Activated CD4-positive, alpha-beta T cell treated with anti-CD3 and anti-CD28 coated beads, Interleukin-2, Interleukin-6, amounts not matched to agents 100 ng/mL and 50 ng/mL, durations not matched to agents 16 hours and 8 hours (primary cell): ENCODE data around the gene ABCC3.

ENCODE experiments used
- DNase-seq: peaks from one replicate; pipeline ENCODE4 v3.0.0-alpha.2; 2020

ABCC3 gene

DNA sequence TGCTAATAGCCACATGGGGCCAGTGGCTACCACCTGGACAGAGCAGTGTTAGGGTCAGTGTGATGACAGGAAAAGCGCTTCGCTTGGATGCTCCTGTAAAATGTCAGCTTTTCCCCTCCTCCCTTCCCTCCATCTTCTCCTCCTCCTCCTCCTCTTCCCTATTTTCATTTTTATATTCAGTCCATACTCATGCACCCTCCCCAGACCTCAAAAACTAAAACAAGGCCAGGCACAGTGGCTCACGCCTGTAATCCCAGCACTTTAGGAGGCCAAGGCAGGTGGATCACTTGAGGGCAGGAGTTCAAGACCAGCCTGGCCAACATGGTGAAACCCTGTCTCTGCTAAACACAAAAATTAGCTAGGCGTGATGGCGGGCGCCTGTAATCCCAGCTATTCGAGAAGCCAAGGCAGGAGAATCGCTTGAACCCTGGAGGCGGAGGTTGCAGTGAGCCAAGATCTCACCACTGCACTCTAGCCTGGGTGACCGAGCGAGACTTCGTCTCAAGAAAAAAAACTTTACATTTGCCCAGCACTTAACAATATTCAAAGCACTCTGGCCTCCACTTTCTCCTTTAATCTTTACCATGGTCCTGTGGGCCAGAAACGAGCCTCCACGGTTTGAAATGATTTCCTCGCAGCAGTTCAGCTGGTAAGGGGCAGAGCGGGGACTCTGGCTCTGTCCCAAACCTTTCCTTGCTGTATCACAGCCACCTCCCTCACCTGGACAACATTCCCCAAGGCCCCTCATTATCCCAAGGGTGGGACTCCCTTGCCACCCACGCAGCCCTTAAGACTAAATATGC lies 51.2 kb downstream of the ABCC3 start:
- DNase-seq: no peak

- DNase-seq: no peak
These were observed 52.0 kb downstream of the ABCC3 start for GRCh38 chr17:50686494-50687199.

DNA sequence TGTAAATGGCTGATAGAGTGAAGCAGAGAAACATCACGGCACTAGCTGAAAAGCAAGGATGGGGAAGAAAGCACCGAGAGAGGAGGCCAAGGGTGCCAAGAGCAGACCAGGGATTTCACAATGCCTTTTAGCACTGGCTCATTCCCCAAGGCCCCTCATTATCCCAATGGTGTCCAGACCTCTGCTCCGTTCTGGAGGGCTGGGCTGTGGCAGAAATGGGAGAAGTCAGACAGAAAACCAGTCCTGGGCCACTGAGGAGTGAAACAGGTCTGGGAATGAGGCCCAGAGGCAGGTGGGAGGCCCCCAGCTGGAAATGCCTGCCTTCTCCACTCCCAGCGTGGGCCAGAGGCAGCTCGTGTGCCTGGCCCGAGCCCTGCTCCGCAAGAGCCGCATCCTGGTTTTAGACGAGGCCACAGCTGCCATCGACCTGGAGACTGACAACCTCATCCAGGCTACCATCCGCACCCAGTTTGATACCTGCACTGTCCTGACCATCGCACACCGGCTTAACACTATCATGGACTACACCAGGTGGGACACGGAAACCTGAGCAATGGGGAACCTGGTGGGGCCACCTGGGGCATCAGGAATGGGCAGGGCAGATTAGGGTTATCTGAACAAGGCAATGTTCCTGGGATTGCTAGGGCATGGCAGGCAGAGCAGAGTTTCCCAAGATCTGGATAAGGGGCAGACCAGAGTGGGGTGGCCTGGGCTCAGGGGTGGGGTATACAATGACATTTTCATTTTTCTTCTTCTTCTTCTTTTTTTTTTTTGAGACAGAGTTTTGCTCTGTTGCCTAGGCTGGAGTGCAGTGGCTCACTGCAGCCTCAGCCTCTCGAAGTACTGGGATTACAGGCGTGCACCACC lies 52.8 kb downstream of the ABCC3 start:
- DNase-seq: no peak

GRCh38 chr17:50688245-50688644 lies 53.6 kb downstream of the ABCC3 start:
- no peak for DNase-seq

GRCh38 chr17:50689251-50689650 lies 54.6 kb downstream of the ABCC3 start:
- no peak for DNase-seq

DNA sequence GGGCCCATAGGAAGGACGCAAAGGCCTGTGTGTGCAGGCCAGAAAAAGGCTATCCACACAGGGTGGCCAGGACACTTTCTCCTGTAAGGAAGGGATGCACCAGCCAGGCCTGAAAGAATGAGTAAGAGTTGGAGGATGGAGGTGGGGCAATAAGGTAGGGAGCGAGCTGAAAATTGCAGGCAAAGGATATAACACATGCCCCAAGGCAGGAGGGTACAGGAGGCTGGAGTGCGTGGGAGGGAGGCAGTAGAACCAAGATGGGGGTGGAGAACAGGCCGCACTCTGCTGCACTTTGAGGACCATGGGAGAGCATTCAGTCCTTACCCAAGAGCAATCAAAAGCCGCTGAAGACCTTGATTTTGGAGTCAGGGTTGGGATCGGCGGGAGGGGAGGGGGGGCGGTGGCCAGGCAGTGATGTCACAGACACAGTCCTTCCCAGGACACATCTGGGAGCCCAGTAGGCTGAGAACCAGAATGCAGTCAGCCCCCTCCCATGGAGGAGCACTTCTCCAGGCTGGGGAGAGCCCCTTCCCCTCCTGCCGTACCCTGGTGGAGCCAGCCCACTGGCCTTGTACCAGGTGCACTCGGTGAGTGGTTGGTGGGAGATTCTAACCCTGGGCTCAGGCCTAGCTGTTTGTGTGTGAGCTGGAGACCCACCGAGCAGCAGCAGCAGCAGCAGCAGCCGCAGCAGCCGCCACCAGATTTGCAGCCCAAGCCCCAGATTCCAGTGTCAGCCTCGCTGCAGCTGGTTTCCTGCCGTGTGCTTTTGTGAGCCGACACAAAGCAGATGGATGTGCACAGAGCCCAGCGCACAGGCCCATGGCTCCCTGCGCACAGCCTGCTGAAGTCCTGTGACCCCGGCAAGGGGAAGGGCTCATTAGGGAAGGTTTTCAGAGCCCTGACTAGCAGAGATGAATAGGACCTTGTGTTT lies 55.5 kb downstream of the ABCC3 start:
- no peak for DNase-seq

- no peak for DNase-seq
These were observed 56.3 kb downstream of the ABCC3 start for GRCh38 chr17:50690887-50691549.

- DNase-seq: no peak
These were observed 57.1 kb downstream of the ABCC3 start for GRCh38 chr17:50691550-50692447.

DNA sequence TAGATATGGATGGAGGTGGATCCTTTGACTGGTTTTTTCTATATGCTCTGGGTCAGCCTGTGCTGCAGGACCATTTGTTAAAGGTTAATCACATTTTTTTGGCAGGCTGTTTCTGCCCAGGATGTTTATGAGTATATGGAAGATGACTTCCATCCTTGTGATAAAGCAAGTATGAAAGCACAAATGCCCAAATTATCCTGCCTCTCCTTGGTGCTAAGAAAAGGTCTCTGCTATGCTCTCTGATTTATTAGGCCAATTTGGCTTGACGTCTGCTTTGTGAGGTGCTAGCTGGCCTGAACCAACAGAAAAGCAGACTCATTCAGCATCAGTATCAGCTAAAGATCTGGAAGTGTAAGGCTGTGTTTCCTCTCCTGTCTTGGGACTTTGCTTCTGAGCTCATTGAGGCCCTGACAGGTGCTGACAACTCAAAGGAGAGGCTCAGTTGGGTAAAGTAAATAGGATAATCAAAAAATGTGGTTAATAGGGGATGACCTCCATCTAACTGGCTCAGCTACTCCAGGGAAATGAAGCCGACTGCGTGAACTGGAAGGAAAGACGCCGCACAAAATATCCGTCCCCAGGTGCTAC lies 57.9 kb downstream of the ABCC3 start:
- no peak for DNase-seq

DNA sequence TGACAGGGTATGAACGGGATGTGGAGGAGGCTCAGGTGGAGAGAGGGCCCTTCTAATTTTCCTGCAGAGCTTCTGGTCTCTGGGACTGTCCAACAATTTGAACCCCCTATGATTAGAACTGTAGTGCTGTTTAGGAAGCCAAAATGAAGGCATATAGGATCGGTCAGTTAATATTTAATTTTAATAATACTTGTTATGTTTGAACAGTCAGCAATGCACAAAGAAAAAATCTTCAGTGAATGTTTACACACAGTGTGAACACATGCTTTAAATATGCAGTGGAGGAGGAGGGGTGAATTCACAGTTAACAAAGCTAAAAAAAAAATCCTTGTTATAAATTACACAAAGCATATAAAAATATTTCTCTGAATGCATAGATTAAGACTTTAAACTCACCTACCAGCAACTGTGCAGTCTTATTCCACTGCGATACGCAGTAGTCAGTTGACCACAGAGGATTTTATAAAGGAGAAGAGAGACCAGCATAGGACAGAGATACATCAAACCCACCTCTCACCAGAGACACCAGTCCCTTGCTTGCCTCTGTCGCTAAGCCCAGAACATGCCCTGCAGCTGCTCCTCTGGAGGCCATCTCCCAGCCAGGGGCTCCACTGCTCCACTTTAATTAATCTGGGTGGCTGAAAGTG lies 58.5 kb downstream of the ABCC3 start:
- DNase-seq: no peak

- DNase-seq: no peak
These were observed 61.7 kb downstream of the ABCC3 start for GRCh38 chr17:50696365-50696879.

DNA sequence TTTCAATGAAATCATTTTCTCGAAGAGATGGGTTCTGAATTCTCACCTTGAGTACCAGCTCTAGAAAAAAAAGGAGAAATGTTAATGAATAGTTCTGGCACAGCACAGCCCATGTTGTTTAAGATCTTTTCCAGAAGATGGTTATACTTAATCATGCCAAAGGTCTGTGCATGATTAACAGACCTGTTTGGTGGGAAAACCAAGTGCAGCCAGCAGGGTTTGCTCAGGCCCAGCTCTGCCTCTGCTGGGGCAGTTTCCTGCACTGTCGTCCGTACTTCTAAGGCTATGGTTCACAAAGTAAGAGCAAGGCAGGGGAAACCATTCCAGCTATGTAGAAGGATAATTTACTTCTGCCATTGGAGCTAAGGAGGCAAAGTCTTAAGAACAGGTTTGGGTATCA lies 62.4 kb downstream of the ABCC3 start:
- no peak for DNase-seq

DNA sequence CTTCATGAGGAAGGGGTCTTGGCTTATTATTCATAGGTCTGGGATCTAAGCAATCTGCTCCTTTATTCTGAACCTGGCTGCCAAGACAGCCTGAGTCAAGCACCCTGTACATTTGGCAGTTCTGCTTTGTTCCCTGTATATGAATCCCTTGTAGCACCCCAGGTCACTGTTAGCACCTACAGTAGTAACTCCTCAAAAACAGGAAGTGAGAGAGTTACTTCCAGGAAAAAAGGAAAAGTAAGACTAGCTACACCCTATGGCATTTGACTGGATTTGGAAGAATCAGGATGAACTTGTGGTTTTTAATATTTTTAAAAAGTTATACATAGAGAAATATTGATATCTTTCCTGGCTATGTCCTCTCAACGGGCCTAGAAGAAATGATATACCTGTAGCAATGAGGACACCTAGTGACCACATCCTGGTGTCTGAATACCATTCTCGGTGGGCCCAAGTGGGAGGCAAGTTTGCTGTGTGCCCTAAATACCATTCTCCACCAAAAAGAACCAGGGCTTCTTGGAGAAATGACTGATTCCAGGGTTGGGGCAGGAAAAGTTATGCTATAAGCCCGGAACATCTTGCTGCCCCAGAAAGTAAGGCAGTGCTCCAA lies 63.1 kb downstream of the ABCC3 start:
- no peak for DNase-seq

- DNase-seq: no peak
These were observed 64.7 kb downstream of the ABCC3 start for GRCh38 chr17:50699410-50699809.

- DNase-seq: no peak
These were observed 68.5 kb downstream of the ABCC3 start for GRCh38 chr17:50703162-50703561.

- peak; percentile 94 for DNase-seq
These were observed 72.8 kb downstream of the ABCC3 start, which contains the start of gene ANKRD40 for GRCh38 chr17:50707289-50708049. Gene ANKRD40, minus strand, starts transcription at chr17:50707914. Its CDS starts 260 bp downstream, at chr17:50707654.

- DNase-seq: peak; percentile 34
These were observed 73.6 kb downstream of the ABCC3 start for GRCh38 chr17:50708050-50709000.
